Stimulated activated CD4-positive, alpha-beta T cell treated with anti-CD3 and anti-CD28 coated beads, Interleukin-15, amount 100 ng/mL, for 48 hours (primary cell): Measurements from ENCODE around the gene ASTL.

Experiments used
- DNase-seq, 2 donors: peaks; one replicate each; pipeline ENCODE4 v3.0.0-alpha.2; 2020; ENCODE audit warnings: low read depth in 2 of 2

The ASTL gene

DNA sequence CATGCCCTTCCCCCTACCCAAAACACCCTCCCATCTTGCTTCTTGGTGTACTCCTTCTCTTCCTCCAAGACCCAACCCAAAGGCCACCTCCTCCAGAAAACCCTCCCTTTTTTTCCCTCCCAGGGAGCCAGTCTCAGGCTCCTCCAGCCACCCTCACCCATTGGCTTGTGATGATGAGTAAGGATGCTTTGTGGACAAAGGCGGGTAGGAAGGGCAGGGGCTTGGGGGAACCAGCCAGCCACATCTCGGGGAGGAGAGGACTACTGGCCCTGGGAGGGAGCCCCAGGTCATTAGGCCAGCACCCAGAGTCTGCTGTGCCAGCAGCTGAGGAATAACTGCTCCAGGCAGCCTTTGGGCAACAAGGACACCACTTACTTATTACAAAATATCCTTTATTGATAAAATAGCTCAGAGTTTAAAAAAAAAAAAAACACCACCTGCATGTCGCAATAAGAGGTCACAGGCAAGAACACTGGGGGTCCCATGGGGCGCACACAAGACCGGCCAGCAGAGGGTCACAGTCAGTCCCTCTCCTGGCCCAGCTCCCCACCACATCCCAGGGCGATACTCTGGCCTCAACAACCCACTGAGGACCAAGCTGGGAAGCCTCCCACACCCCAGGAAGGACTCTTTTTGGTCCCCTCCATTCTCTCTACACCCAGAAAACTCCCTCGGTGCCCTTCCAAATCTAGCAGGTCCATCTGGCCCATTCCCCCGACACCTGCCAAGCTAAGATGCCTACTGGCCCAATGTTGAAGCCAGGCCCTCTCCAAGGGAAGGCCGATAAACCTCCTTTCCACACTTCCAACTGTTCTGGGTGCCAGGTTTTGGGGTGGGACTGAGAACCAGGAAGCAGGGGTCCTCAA is 25.6 kb downstream of the ASTL start:
- no peak for DNase-seq

DNA sequence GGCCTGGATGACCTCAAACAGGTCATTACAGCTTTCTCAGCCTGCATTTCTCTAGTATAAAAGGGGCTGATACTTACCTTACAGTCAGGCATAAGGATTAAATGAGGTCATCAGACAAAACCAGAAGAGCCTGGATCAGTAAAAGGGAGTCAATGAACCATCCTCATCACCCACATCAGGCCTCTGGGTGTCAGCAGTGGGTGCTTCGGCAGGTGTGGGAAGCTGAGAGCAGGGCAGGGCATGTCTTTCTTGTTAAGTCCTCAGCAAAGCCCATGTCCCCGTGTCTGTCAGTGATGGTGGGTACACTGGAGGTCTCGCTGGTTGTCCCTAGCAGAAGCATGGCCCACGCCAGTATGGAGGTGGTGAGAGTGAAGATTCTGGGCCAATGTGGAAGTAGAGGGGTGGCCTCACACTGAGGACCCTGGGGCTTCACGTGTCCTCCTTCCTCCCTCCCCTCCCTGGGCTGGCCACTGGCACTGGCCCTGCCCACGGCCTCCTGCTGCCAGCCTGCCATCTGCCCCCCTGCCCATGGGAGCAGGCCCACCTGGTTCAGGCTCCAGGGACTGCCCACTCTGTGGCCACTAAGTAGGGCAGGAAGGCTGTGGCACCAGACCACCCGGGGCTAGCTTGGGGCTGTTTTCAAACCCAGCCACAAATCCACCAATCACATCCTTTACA is 26.3 kb downstream of the ASTL start:
- no peak for DNase-seq

GRCh38 chr2:96111257-96111640 is 27.1 kb downstream of the ASTL start:
- no peak for DNase-seq

DNA sequence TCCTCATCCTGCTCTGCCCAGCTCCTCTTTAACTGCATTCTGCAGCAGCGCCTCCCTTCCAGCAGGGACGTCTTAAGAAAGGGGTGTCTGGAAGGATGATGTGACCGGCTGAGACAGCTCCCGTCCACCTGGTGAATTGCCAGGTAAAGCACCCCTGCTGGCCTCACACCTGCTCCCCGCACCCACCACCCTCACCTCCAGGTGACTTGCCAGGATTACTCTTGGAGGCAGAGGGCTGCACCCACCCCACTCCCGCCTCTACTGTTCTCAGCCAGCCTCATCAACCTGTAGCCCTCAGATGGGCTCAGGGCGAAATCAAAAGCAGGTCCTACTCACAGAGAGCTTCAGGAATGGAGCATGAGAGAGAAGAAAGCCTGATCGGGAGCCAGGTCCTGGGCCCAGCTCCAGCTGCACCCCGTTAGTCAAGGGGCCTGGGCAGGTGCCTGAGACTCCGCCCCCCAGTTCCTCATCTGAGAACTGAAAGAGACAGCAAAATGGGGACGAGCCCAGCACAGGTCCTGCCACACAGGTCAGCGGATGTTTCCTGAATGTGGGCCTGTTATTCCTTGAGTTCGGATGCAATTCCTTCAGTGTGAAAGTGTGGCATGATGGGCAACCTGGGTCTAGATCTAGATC is 27.6 kb downstream of the ASTL start:
- no peak for DNase-seq

GRCh38 chr2:96109931-96110511 is 28.3 kb downstream of the ASTL start:
- no peak for DNase-seq

GRCh38 chr2:96109361-96109680 is 29.0 kb downstream of the ASTL start:
- DNase-seq: no peak

DNA sequence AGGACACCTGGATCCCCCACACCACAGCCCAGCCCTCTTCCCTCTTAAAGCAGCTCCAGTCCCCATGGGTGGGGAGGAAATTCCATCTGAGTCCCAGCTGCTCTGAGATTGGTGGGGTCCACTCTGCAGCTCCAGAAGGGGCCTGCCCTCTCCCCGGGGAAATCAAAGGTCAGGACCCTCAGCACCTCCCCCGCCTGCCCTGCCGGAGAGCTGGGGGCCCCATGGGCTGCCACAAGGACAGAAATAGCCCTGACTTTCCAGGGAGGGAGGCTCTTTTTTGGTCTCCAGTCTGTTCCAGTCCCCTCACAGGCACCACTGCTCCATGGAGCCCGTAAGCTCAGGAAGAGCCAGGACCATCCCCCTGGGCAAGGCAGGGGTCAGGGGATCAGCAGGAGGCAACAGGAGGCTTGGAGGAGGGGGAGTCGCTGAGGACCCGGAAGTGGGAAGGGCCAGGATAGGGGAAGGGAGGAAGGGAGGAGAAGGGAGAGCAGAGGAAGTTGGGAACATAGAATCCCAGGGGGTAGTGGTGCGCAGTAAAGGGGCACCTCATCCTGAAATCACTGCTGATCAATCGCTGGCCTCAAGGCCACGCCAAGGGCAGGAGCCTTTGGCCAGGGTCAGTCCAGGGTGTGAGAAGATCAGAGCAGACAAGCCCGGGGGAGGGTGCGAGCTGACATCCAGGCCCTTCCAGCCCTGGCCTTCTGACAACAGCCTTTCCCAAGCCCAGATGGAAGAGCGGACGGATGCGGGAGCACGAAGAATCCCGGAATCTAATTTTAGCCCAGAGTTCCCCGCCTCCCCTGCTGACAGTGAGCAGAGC is 29.6 kb downstream of the ASTL start:
- no peak for DNase-seq

DNA sequence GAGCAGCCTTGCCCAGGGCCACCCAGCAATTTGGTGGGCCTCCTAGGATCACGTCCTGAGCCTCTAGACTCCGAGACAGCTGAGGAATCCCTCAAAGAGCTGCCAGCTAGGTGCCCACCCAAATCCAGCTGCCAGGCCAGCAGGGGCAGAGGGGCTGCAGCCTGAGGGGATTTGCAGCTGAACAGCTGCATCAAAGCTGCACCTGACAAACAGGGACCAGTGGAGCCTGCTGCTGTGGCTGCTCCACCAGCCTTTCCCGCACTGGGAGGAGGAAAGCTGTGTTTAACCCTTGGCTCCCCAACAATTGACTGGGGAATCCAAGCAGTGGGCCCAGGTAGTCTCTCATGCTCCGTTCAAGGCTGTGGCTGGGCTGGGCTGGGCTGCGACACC is 30.2 kb downstream of the ASTL start:
- no peak for DNase-seq

DNA sequence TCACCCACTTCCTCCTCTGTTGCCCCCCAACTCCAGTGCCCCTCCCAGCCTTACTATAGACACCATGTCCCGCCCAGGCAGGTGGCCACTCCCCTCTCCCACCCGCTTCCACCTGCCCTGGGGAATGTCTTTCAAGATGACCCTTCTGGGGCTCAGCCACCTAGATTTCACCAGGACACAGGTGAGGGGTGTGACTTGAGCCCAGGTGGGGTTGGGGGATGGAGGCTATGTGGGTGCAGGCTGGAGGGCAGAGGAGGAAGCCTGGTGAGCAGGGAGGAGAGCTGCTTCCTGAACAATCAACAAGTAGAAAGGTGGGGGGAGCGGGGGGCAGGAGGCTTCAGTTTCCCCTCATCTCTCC is 30.6 kb downstream of the ASTL start:
- no peak for DNase-seq

- DNase-seq: no peak
These were observed 31.2 kb downstream of the ASTL start for GRCh38 chr2:96106991-96107707.

DNA sequence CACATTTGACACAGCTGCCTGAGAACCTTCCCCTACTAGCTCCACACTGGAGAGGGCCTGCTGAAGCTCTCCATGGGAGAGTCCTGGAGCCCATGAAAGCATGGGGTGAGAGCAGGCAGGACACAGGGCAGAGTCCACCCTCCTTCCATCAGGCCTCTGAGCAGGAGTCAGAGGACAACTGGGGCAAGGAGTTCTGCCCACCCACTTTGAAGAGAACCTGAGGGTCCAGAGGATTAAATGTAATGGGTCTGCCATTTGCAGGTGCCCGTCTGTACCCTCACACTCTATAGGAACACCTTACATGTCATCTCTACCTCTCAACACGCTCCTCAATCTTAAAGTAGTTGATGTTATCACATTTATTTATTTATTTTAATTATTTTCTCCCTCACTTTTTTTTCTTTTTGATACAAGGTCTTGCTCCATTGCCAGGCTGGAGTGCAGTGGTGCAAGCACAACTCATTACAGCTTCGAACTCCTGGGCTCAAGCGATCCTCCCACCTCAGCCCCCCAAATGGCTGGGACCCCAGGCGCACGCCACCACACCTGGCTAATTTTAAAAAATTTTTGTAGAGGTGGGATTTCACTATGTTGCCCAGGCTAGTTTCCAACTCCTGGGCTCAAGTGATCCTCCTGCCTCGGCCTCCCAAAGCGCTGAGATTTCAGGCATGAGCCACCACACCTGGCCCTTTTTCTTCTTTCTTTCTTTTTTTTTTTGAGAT is 32.1 kb downstream of the ASTL start:
- DNase-seq: no peak

- no peak for DNase-seq
These were observed 33.0 kb downstream of the ASTL start for GRCh38 chr2:96105152-96105915.

DNA sequence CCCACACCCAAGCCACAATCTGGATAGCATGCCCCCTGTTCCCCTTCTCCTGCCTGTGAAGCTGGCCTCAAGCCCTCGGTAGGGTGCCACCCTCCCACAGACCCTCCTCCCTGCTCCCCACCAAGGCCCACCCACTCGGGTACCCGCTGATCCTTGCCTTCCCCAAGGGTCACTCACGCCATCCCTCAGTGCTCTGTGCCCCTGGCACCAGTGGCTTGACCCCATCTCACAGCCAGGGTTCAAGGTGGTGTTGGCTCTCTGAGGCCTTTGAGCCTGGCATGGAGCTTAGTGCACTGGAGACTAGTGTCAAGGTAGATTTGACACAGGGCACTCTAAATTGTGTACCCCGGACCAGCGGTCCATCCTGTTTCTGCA is 33.8 kb downstream of the ASTL start:
- no peak for DNase-seq

DNA sequence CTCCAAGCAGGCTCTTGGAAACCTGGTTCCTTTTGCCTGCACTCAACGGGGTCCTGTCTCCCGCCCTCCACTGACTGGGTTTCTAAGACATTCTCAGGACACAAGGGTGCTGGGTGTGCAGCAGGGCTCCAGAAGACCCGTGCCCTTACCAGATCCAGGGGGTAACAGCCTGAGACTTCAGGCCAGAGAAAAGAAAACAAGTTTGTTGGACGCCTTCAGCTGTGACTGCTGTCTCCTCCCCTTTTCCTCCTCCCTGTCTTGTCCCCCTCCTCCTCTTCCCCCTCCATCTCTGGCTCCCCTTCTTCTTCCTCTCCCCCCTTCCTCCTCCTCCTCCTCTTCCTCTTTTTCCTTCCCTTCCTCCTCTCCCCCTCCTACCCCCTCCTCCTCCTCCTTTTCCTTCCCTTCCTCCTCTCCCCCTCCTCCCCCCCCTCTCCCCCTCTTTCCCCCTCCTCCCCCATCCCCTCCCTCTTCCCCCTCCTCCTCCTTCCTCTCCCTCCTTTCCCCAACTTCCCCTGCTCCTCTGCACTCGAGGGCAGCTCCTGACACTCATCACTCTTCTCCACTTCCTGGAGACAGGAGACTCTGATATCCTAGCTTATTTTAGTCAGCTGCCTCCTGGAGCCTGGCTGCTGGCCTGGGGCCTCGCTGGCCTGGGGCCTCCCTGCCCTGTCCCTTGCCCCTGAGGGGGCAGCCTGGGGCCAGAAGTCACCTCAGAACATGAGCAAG is 34.4 kb downstream of the ASTL start:
- DNase-seq: no peak

DNA sequence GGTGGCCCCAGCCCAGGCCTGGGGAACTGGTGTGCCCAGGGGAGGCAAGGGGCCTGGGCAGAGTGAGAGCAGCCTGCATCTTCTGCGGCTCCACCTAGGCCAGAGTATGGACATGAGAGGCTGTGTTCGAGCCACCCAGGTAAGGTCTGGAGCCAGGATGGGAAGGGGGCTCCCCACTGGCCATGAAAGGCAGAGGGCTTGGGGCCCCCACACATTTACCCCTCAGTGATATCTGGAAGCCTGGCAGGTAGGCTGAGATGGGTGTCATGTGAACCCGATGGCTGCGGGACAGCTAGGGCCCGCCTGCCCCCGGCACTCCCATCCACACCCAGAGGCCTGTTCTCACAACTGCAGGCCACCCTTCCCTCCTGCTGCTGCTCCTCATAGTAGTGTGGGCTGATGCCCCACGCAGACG is 35.1 kb downstream of the ASTL start:
- DNase-seq: no peak

GRCh38 chr2:96102596-96103186 is 35.6 kb downstream of the ASTL start:
- DNase-seq: no peak

DNA sequence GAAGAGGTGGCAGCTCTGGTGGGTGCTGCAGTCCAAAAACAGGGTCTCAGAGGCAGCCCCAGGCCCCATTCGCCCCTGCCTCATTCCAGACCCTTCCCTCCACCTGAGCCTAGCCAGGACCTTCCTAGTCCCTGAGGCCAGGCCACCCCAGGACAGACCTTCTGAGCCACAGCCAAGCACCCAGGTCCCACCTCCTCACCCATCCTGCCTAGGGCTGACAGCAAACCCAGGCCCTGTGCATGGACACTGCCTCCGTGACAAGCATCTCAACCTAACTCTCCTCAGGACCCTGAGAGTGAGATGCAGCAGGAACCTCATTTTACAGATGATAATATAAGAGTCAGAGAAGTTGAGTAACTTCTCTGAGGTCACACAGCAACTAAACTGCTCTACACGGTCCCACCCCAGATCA is 37.4 kb downstream of the ASTL start:
- DNase-seq: no peak

GRCh38 chr2:96099861-96100798 is 38.2 kb downstream of the ASTL start:
- DNase-seq: no peak
